Measurements from ENCODE around the gene CD151. TPM values are rescaled to one million over a fixed set of nuclear protein-coding genes. Genes with fewer than 3 reads are reported as not detected.

Gene CD151
- total and polyA plus RNA-seq, 2 experiments from 2014 or later = 62.9 to 109 TPM

GRCh38 chr11:794013-794765 is 38.6 kb upstream of the CD151 start (continued):
- TF ChIP-seq ZNF462 (CRISPR knock-in tag; IDR thresholded peaks at IDR 0.05) = no peak
- no peak for TF ChIP-seq REST (IDR thresholded peaks at IDR 0.05; ENCODE audit: unreplicated experiment)
- TF ChIP-seq CREB1 (CRISPR knock-in tag; IDR thresholded peaks at IDR 0.05; ENCODE audit: low read depth) = no peak
- TF ChIP-seq NANOG (IDR thresholded peaks at IDR 0.05; ENCODE audit: borderline replicate concordance) = no peak
- no peak for TF ChIP-seq POLR2AphosphoS5 (IDR thresholded peaks at IDR 0.05; ENCODE audit: low read depth)
